ENCODE data around the gene USP9Y.
"Not testable (repeated sequence)": the region's sequence is repeated elsewhere in the genome, so short reads cannot be mapped to it uniquely, and the experiment has no call there.

The USP9Y gene
- 0 to 300 (median 117) reads per million in 4 experiments for total RNA-seq

GRCh38 chrY:12701181-12701695, at the start of gene USP9Y:
Gene USP9Y, plus strand, starts transcription at chrY:12701231. Its CDS starts 8,217 bp downstream, at chrY:12709448.
- no peak for DNase-seq

- DNase-seq, result no peak
Observed at GRCh38 chrY:12651621-12652036, 49.4 kb upstream of the USP9Y start.

GRCh38 chrY:12661745-12662681, 39.0 kb upstream of the USP9Y start:
- peak; percentile 71 for DNase-seq

- DNase-seq, result peak; percentile 9
Observed at GRCh38 chrY:12662745-12663591, 38.1 kb upstream of the USP9Y start.

GRCh38 chrY:12663845-12664244, 37.2 kb upstream of the USP9Y start:
- not testable (repeated sequence) for DNase-seq

- DNase-seq, result no peak
Observed at GRCh38 chrY:12678111-12678510, 22.9 kb upstream of the USP9Y start.

GRCh38 chrY:12681535-12681934, 19.5 kb upstream of the USP9Y start:
- no peak for DNase-seq

GRCh38 chrY:12688337-12688736, 12.7 kb upstream of the USP9Y start:
- DNase-seq, result no peak

- no peak for DNase-seq
Observed at GRCh38 chrY:12700087-12700486, 944 bp upstream of the USP9Y start.

GRCh38 chrY:12702174-12702573, 1.1 kb downstream of the USP9Y start:
- DNase-seq, result no peak

- no peak for DNase-seq
Observed at GRCh38 chrY:12710460-12710859, 9.4 kb downstream of the USP9Y start.

- no peak for DNase-seq
Observed at GRCh38 chrY:12715376-12715775, 14.3 kb downstream of the USP9Y start.

GRCh38 chrY:12729746-12730145, 28.7 kb downstream of the USP9Y start:
- no peak for DNase-seq

GRCh38 chrY:12733625-12734024, 32.6 kb downstream of the USP9Y start:
- no peak for DNase-seq

GRCh38 chrY:12734051-12734450, 33.0 kb downstream of the USP9Y start:
- DNase-seq, result no peak

GRCh38 chrY:12741414-12741813, 40.4 kb downstream of the USP9Y start:
- no peak for DNase-seq

GRCh38 chrY:12742725-12743124, 41.7 kb downstream of the USP9Y start:
- no peak for DNase-seq

- DNase-seq, result no peak
Observed at GRCh38 chrY:12744091-12744490, 43.1 kb downstream of the USP9Y start.

- DNase-seq, result no peak
Observed at GRCh38 chrY:12749293-12749692, 48.3 kb downstream of the USP9Y start.

GRCh38 chrY:12752856-12753255, 51.8 kb downstream of the USP9Y start:
- DNase-seq, result no peak

GRCh38 chrY:12756021-12756420, 55.0 kb downstream of the USP9Y start:
- no peak for DNase-seq

GRCh38 chrY:12765976-12766375, 64.9 kb downstream of the USP9Y start:
- no peak for DNase-seq

- no peak for DNase-seq
Observed at GRCh38 chrY:12784521-12784920, 83.5 kb downstream of the USP9Y start.
